HUDEP-2 (cell line): Measurements from ENCODE around the gene SLC9A9.
A peak's percentile ranks its signal among the peaks of the same experiment; 100 is the strongest.
"Not testable (repeated sequence)": the region's sequence is repeated elsewhere in the genome, so short reads cannot be mapped to it uniquely, and the experiment has no call there.

Source experiments
- DNase-seq, 76 experiments: peaks; one replicate each; lab custom pipeline; 2025; ENCODE audit not compliant: unreplicated experiment in 76 of 76; lab: John Stamatoyannopoulos, UW

Gene SLC9A9

DNA sequence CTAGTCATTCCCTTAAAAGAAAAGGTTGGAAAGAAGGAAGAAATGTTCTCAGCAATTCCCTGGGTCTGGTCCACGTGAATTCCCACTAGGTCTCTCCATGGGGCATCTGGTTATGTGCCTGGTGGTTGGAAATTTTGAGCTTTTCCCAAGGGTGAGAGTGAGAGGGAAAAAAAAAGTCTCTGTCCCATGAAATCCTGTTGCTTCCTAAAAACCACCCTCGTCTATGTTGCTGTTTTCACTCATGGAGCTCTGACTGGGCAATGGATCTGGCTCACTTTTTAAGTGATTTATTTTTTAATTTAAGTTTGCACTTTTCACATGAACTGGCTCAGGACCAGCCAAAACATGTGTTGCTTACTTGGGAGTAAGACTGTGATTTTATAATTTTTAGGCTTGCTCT is 538.6 kb downstream of the SLC9A9 start:
- DNase-seq = no peak

GRCh38 chr3:143307613-143308183 is 540.6 kb downstream of the SLC9A9 start:
- DNase-seq = peak in 58 of 76 experiments; percentile 2 to 73 (median 34)

GRCh38 chr3:143306407-143306806 is 541.9 kb downstream of the SLC9A9 start:
- DNase-seq = peak in 6 of 76 experiments; percentile 3 to 20 (median 7)

GRCh38 chr3:143302638-143303171 is 545.6 kb downstream of the SLC9A9 start:
- DNase-seq = no peak

DNA sequence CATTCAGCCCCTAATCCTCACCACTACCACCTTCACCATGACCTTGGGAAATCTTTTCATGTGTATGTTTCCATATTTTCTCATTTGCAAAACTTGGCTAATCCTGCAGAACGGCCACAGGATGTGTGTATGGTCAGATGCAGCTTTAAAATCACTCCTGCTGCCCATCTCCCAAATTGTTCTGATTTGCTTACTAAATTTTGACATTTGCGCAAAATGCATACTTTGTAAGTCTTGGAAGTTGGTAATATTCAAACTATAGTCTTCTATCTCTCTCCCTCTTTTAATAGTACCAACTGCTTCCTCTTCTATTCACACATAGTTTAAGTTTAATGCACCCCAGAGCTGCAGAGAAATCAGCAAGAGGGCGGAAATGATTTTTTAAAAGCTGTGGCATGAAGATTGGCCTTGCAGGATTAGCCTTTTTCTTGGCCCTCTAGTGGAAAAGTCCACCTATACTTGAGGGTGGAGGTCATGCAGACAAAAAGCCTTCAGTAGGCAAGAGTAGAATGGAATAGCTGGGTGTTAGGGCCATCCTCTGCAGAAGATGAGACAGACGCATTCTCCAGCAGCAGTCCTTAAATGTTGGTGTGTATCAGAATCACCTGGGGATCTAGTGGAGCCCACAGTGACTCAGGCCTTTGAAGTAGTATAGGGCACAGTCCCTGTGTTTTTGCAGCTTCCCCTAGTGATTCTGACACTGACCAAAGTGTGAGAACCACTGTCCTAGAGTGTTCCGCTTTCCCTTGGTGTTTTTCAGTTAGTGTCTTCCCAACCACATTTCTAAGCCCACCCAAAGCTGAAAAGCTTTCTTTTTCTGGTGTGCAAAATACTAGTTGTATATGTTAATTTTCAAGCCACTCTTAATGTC is 547.0 kb downstream of the SLC9A9 start:
- DNase-seq = peak in 2 of 76 experiments; percentile 6 to 12

DNA sequence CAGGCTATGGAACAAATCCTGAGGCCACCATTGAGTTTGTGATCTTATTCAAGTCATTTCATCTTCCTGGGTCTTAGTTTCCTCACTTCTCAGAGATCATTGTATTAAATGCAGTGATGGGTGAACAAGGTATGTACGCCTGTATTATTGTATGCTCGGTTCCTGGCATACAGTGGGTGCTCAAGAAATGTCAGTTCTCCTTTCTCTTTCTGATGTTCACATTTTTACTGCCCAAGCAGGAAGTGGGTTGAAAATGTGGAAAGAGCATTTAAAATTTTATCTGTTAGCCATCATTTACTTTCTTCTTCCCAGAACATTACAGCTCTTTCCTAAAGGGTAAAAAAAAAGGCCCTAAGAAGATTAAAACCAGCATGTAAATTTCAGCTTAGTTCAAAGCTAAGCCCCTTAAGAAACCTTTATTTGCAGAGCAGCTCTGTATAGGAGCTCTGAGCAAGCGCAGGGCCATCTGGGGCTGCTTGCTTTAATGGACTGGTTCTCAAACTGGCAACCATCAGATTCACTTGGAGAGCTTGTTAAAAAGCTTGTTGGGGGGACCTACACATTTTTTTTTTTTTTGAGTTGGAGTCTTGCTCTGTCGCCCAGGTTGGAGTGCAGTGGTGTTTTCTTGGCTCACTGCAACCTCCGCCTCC is 549.3 kb downstream of the SLC9A9 start:
- no peak for DNase-seq

DNA sequence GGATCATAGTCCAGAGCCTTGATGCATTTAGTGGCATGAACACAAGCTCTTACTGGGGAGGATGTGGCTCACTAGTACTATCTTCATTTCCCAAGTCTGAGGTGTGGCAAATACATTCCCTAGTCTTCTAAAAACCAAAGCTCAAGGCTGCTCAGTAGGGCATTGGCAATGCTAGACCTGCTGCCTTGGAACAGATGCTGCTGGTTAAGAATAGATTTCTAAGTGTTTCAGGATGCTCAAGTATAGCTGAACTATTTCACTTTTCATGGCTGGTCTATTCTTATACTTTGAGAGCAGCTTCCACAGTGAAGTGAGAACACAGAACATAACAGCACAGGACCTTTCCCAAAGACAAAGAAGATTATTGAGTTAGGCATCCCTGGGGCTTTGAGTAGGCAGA is 549.9 kb downstream of the SLC9A9 start:
- no peak for DNase-seq

DNA sequence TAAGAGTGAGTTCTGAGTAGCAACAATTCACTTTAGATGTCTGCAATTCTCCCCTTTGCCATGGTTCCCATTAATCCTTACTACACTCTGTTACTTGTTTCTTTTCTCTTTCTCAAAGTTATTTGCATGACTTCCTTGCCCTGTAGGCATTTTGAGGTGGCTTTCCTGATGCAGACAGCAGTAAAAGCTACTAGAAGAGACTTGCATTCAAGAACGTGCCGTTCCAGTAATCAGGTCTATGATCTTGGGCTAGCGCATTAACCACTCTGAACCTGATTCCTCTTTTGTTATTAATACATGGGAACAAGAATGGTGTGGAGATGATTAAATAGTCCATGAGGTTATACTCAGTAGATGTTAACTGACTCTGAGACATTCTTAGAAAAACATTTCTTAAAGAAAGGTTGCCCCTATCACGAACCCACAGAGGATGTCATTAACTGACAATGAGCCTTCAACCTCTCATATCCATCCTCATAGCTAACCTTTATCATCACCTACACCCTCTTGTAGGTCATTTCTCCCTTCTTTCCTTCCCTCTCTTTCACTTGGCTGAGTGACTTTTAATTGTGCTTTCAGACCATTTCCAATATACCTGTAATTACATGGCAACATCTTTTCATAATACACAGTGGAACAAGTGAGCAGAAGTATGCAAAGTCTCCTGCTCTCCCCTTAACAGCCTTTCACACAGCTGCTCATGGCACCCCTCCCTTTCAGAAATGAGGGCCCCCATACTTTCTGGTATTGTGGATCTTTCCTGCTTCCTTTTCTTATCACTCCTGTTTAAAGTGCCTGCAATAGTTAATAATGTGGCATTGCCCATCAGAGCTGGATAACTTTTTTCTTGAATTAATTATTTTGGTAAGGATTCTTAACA is 552.8 kb downstream of the SLC9A9 start:
- no peak for DNase-seq

DNA sequence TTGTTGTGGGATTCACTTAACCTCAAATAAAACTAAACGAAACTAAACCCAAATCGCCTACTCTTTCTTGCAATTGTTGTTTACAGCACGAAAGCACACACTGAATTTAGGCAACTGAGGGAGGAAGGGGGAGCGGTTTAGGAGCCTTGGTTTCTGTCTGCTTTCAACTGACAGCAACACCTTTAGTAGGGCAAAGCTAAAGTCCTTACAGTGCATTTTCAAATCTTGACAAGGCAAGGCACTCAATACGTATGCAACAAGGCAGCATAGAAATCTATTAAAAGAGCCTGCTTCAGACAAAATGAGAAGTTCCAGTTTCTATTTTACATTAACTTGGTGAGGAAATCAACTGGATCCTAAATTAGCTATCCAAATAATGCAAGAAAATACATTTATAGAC is 554.1 kb downstream of the SLC9A9 start:
- no peak for DNase-seq

- DNase-seq = no peak
These were observed 556.3 kb downstream of the SLC9A9 start for GRCh38 chr3:143291836-143292447.

DNA sequence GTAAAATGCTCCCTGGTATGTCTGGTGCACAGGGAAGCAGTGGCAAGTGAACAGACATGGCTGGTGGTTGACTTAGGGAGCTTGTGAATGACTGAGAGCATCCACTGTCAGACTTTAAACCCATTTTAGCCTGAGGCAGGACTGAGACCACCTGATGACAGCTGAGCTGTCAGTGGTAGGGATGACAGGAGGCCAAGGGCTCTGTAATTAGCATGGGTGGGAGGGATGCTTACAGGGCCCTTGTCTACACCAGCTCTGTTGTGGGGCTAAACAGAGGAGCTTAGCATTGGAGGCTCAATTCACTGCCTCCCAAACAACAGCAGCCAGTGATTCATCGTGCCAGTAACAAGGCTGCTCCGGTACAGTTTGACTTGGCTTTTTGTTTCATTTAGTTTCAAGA is 559.3 kb downstream of the SLC9A9 start:
- DNase-seq = no peak

GRCh38 chr3:143287403-143287802 is 560.9 kb downstream of the SLC9A9 start:
- DNase-seq = no peak

DNA sequence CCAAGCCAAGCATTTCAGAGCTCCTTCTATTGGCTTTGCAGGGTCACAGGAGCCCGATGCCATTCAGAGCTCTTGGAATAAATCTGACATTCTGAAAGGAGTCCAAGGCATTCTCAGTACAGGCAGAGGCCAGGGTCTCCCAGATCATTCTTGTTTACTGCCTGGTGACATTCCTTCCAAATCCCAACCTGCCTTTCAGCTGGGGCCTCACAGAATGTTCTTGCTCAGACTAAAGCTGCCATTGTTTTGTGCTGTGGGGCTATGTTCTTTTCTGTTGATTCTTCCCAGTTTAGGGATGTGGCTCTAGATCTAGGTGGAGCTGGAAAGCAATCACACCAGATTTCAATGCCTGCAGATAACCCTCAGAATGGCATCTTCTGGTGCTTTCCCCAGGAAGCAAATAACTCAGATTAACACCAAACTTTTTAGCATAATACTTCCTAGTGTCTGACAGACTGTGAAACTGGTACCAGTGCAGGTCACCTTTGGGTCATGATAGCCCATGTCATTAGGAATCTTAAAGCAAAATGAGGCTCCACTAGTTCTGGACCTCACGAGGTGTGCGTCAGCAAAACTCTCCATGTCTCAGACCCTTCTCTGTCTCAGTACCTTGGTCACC is 561.8 kb downstream of the SLC9A9 start:
- DNase-seq = no peak

GRCh38 chr3:143283432-143284128 is 564.7 kb downstream of the SLC9A9 start:
- DNase-seq = peak in 74 of 76 experiments; percentile 62 to 98 (median 85)

DNA sequence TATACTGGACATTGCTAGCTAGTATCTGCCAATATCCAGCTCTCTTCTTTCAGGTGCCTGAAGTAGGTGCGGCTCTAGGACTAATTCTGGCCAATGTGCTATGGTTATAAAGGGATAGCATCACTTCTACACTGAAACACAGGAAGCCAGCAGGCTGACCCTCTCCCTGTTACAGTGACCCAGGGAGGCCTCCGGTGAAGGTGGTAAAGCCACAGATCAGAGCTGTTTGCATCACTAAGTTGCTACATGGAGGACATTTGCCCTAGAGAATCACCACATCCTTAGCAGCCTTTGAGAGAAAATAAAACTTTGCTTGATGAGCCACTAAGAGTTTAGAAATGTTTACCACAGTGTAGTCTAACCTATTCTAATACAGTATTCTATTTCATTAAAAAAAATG is 567.3 kb downstream of the SLC9A9 start:
- DNase-seq = no peak

- not testable (repeated sequence) for DNase-seq
These were observed 568.7 kb downstream of the SLC9A9 start for GRCh38 chr3:143279567-143279966.

GRCh38 chr3:143278721-143279120 is 569.5 kb downstream of the SLC9A9 start:
- no peak for DNase-seq

- no peak for DNase-seq
These were observed 570.7 kb downstream of the SLC9A9 start for GRCh38 chr3:143277531-143277930.

DNA sequence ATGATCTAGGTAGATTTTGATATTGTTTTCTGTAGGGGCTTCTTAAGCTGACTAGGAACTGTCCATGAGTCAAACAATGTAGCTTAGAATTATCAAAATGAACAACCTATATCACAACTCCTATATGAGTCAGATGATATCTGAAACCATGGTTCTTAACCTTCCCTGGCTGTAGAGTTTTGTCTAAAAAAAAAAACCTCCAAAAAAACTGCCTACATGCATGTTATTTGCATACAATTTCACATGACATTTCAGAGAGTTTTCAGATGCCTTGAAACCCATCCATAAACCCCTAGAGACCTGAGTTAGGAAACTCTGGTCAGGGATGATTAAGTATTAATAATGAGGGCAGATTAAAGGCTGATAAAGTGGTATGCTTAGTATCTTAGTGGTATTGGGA is 571.7 kb downstream of the SLC9A9 start:
- no peak for DNase-seq
